ENCODE data around the gene TNFAIP3.
"Not testable (repeated sequence)": the region's sequence is repeated elsewhere in the genome, so short reads cannot be mapped to it uniquely, and the experiment has no call there.

Gene TNFAIP3

DNA sequence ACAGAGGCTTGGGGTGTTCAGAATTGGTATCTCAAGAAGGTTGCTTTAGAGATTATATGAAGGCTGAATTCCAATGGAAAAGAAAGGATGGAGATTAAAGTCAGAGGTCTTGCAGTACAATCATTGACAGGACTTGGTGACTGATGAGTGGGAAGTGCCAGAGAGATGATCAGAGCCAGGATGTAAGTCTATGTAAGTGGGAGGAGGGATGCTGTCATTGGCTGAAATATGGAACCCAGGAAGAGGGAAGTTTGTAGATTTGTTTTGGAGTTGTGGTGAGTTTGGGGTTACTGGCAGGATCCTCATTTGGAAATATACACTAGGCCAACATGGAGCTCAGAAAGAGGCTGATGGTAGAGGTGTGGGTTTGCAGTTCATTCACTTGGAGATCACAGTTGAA is 23.8 kb upstream of the TNFAIP3 start:
- DNase-seq (ENCODE audit: low read depth) = no peak
- TF ChIP-seq, protein P1, sequence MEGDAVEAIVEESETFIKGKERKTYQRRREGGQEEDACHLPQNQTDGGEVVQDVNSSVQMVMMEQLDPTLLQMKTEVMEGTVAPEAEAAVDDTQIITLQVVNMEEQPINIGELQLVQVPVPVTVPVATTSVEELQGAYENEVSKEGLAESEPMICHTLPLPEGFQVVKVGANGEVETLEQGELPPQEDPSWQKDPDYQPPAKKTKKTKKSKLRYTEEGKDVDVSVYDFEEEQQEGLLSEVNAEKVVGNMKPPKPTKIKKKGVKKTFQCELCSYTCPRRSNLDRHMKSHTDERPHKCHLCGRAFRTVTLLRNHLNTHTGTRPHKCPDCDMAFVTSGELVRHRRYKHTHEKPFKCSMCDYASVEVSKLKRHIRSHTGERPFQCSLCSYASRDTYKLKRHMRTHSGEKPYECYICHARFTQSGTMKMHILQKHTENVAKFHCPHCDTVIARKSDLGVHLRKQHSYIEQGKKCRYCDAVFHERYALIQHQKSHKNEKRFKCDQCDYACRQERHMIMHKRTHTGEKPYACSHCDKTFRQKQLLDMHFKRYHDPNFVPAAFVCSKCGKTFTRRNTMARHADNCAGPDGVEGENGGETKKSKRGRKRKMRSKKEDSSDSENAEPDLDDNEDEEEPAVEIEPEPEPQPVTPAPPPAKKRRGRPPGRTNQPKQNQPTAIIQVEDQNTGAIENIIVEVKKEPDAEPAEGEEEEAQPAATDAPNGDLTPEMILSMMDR (IDR thresholded peaks at IDR 0.05; ENCODE audit: insufficient read depth, low read depth, low read length, missing control alignments) = no peak

DNA sequence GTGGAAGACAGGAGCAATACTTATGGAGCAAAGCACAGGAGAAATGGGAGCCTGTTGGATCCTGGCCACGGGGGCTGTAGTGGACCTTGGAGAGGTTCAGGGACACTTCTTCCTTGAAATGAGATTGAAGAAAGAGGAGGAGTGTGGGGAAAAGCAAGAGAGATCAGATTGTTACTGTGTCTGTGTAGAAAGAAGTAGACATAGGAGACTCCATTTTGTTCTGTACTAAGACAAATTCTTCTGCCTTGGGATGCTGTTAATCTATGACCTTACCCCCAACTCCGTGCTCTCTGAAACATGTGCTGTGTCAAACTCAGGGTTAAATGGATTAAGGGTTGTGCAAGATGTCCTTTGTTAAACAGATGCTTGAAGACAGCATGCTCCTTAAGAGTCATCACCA is 22.7 kb upstream of the TNFAIP3 start:
- H3K4me3 ChIP-seq (ENCODE audit: low read length); DNase-seq (ENCODE audit: low read depth): not testable (repeated sequence)

More for the DNA sequence above, 23.8 kb upstream of the TNFAIP3 start:
- no peak overlapping the region for H3K4me3 ChIP-seq (ENCODE audit: low read length)

DNA sequence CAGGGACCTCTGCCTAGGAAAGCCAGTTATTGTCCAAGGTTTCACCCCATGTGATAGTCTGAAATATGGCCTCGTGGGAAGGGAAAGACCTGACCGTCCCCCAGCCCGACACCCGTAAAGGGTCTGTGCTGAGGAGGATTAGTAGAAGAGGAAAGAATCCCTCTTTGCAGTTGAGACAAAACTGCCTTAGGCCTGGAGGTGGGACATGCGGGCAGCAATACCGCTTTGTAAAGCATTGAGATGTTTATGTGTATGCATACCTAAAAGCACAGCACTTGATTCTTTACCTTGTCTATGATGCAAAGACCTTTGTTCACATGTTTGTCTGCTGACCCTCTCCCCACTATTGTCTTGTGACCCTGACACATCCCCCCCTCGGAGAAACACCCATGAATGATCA is 22.3 kb upstream of the TNFAIP3 start:
- DNase-seq (ENCODE audit: low read depth) = not testable (repeated sequence)

DNA sequence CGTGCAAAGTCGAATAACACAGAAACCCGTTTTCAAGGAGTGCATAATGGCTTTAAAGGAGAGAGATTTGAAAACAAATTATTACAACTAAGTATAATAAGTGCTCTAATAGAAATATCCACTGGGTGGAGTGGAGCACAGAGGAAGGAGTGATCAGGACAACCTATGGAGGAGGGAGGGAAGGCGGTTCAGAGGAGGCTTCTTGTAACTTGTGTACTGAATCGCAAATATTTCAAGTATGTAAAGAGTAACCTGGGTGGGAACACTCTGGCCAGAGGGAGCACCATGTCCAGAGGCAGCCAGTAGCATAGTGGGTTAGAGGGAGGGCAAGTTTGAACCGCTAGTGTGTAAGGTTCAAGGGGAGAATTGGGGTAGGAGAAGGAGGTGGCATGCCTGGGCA is 21.6 kb upstream of the TNFAIP3 start:
- no peak overlapping the region for H3K4me3 ChIP-seq (ENCODE audit: low read length)
- TF ChIP-seq, protein P1 (IDR thresholded peaks at IDR 0.05; ENCODE audit: insufficient read depth, low read depth, low read length, missing control alignments) = peak; percentile 42
- peak; percentile 57 for DNase-seq (ENCODE audit: low read depth)

More for the DNA sequence above, 22.3 kb upstream of the TNFAIP3 start:
- H3K4me3 ChIP-seq (ENCODE audit: low read length) = not testable (repeated sequence)

DNA sequence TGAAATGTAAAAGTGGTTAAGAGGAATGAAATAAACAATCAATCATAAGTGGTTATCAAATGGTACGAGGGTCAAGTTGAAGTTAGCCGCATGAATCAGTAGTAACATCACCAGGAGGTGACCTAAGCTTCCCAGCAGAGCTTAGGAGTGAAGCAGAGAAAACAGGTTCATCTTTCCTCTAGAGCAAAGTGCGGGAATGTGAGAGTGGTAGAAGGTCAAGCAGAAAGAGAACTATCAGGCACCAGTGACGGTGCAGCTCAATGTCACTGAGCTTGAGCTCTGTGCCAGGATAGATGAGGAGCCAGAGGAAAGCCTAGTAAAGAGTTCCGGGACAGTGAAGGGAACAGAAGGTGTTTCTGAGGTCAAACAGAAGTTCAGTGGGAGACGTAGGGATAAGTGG is 20.8 kb upstream of the TNFAIP3 start:
- H3K4me3 ChIP-seq (ENCODE audit: low read length) = no peak overlapping the region
- TF ChIP-seq, protein P1 (IDR thresholded peaks at IDR 0.05; ENCODE audit: insufficient read depth, low read depth, low read length, missing control alignments) = no peak
- DNase-seq (ENCODE audit: low read depth) = no peak

DNA sequence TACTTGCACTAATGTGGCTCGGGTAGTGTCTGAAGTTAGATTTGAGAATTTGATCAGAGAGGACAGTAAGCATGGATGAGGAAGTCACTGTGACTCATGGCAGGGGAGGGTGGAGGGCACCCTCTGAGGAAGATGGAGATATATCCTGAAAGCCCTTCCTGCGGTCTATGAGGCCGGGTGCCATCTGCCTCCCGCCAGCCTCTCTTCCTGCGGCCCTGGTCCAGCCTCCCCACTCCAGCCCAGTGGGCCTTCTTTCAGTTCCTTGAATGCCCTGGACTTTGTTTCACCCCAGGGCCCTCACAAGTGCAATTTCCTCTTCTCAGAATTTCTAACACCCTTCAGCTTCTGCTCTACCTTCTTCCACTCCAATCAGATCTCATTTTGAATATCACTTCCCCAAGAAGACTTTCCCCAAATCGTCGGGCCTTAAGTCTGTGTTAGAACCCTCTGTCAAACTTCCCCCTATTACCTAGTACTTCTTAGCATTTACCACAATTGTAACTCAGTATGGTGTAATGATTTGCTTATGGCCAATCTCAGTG is 20.2 kb upstream of the TNFAIP3 start:
- TF ChIP-seq, protein P1 (IDR thresholded peaks at IDR 0.05; ENCODE audit: insufficient read depth, low read depth, low read length, missing control alignments) = no peak
- H3K4me3 ChIP-seq (ENCODE audit: low read length) = no peak overlapping the region
- no peak for DNase-seq (ENCODE audit: low read depth)

DNA sequence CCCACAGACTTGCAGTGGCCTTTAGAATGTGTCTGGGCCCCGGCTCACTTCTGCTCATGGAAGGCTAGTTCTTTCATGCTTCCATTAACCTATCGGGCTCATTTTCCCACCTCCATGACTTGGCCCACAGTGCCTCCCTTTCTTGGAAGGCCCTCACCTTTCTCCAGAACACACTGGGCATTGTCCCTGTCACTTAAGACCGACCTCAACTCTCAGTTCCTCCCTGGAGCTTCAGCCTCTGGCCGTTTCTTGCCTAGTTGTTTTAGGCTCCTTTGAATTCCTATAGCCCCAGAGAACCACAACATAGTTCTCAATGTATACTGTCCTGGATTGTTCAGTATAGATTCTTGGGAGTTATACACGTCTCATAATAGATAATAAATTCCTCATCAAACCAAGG is 19.3 kb upstream of the TNFAIP3 start:
- no peak for DNase-seq (ENCODE audit: low read depth)
- H3K4me3 ChIP-seq (ENCODE audit: low read length) = no peak overlapping the region
- TF ChIP-seq, protein P1 (IDR thresholded peaks at IDR 0.05; ENCODE audit: insufficient read depth, low read depth, low read length, missing control alignments) = no peak

DNA sequence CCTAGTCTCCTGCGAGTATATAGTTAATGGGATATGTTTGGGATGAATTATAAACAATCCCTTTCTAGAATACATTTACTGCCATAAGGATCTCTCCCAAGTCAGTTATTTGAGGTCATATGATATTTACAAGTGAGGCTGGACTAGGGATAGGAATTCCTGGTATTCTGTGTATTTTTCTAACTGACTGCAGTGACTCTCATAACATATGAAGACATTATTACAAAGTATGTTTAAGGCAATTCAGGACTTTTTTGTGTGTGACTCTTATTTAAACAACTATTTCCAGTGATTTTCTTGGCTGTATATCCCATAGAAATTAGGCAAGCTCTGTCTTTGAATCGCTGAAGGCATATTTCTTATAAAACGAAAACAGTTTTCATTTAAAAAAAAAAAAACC is 18.4 kb upstream of the TNFAIP3 start:
- TF ChIP-seq, protein P1 (IDR thresholded peaks at IDR 0.05; ENCODE audit: insufficient read depth, low read depth, low read length, missing control alignments) = no peak
- no peak for DNase-seq (ENCODE audit: low read depth)
- H3K4me3 ChIP-seq (ENCODE audit: low read length) = no peak overlapping the region
